GM12878 (cell line): Measurements from ENCODE around the gene PRKG1. TPM values are rescaled to one million over a fixed set of nuclear protein-coding genes. Genes with fewer than 3 reads are reported as not detected.

Experiments
- ATAC-seq: fragments of 200-7000 bp; cut with Tn5 transposase; 3 replicates; pipeline ENCODE4 v1.9.1; 2020; ENCODE audit warnings: mild to moderate bottlenecking, moderate library complexity
- BruUV-seq: library from RNA; stranded (reverse); fragments of 400-500 nt; replicated peaks from 2 replicates; lab custom pipeline; 2021; lab: Mats Ljungman, UMichigan
- CTCF ChIA-PET: fragments of 300-600 bp; sonication (Branson Sonifier 250); formaldehyde crosslinking; extraction: SDS; loops from one replicate; lab custom pipeline; 2021; ENCODE audit warnings: inconsistent platforms; lab: Yijun Ruan, JAX
- POLR2A ChIA-PET: fragments of 350-600 bp; formaldehyde crosslinking; extraction: SDS; loops from one replicate; lab custom pipeline; 2021; ENCODE audit warnings: inconsistent platforms; lab: Charles Lee
- RAD21 ChIA-PET: fragments of 300-600 bp; sonication (Branson Sonifier 250); formaldehyde crosslinking; loops from one replicate; lab custom pipeline; 2023; ENCODE audit warnings: antibody characterized with exemption; ENCODE audit not compliant: unreplicated experiment; lab: Charles Lee
- SMC1A ChIA-PET: fragments of 300-600 bp; sonication (Branson Sonifier 250); formaldehyde crosslinking; loops from one replicate; lab custom pipeline; 2023; ENCODE audit not compliant: unreplicated experiment, uncharacterized antibody; lab: Charles Lee
- DNase-seq: peaks from one replicate; pipeline ENCODE4 v3.0.0-alpha.2; 2011; ENCODE audit warnings: low read depth, low spot score
- FAIRE-seq: peaks from 3 replicates; lab custom pipeline; 2011; peaks lifted over from hg19 to GRCh38; lab: Jason Lieb, UNC
- H2AFZ ChIP-seq: 2 replicates; pipeline ENCODE4 v1.6.0; 2011; ENCODE audit warnings: low read depth, low read length, control low read depth; ENCODE audit not compliant: control insufficient read depth
- H3K27ac ChIP-seq: 2 replicates; pipeline ENCODE4 v1.5.1; 2011; ENCODE audit warnings: control low read depth; ENCODE audit not compliant: control insufficient read depth, insufficient read depth
- H3K27me3 ChIP-seq, 2 experiments: replicated peaks in 1 of 2; 2 replicates each; pipeline versions ENCODE4 v1.6.0 to v1.6.1; 2011; ENCODE audit warnings: low read length in 1 of 2; ENCODE audit not compliant: control insufficient read depth in 2 of 2, insufficient read depth in 2 of 2
- H3K36me3 ChIP-seq, 2 experiments: 2 replicates each; pipeline ENCODE4 v1.5.1; 2011; ENCODE audit warnings: low read length in 1 of 2; ENCODE audit not compliant: control insufficient read depth in 2 of 2, insufficient read depth in 2 of 2
- H3K4me1 ChIP-seq: 2 replicates; pipeline ENCODE4 v1.6.1; 2011; ENCODE audit warnings: mild to moderate bottlenecking, low read length, moderate library complexity, mixed read lengths; ENCODE audit not compliant: control insufficient read depth, insufficient read depth
- H3K4me2 ChIP-seq: 2 replicates; pipeline ENCODE4 v1.6.0; 2011; ENCODE audit warnings: control low read depth; ENCODE audit not compliant: control insufficient read depth, insufficient read depth
- H3K4me3 ChIP-seq: fragments of 200-600 bp; sonication (generic); 2 replicates; pipeline ENCODE4 v1.5.1; 2016
- H3K79me2 ChIP-seq: 2 replicates; pipeline ENCODE4 v1.6.0; 2011; ENCODE audit warnings: low read length; ENCODE audit not compliant: control insufficient read depth, insufficient read depth
- H3K9ac ChIP-seq: 2 replicates; pipeline ENCODE4 v1.8.0; 2011; ENCODE audit warnings: low read length, control low read depth, mixed read lengths; ENCODE audit not compliant: control insufficient read depth, insufficient read depth
- H3K9me3 ChIP-seq: replicated peaks from 3 replicates; pipeline ENCODE4 v1.5.1; 2011; ENCODE audit warnings: mild to moderate bottlenecking, low read length; ENCODE audit not compliant: control insufficient read depth, insufficient read depth
- H4K20me1 ChIP-seq: 2 replicates; pipeline ENCODE4 v1.6.0; 2011; ENCODE audit not compliant: control insufficient read depth, insufficient read depth
- ESRRA ChIP-seq: IDR thresholded peaks from 2 replicates; pipeline ENCODE4 v1.6.1; 2012; ENCODE audit warnings: mild to moderate bottlenecking, low read length, improper control_type of control experiment
- RBBP5 ChIP-seq: fragments of 200-600 bp; sonication (generic); conservative IDR thresholded peaks from 2 replicates; pipeline ENCODE4 v1.6.1; 2016
- SMAD1 ChIP-seq: fragments of 450-650 bp; IDR thresholded peaks from 2 replicates; pipeline ENCODE4 v1.6.1; 2018; ENCODE audit warnings: mild to moderate bottlenecking, low read depth; ENCODE audit not compliant: partially characterized antibody
- SREBF2 ChIP-seq: IDR thresholded peaks from 2 replicates; pipeline ENCODE4 v1.6.1; 2012; ENCODE audit warnings: mild to moderate bottlenecking, low read length
- SUPT20H ChIP-seq: IDR thresholded peaks from 2 replicates; pipeline ENCODE4 v1.6.1; 2011; ENCODE audit warnings: low read depth, mild to moderate bottlenecking, low read length, moderate library complexity, borderline replicate concordance; ENCODE audit not compliant: control insufficient read depth
- ZNF217 ChIP-seq: fragments of 450-650 bp; IDR thresholded peaks from 2 replicates; pipeline ENCODE4 v1.6.1; 2017; ENCODE audit warnings: antibody characterized with exemption, mild to moderate bottlenecking
- ZNF274 ChIP-seq: IDR thresholded peaks from one replicate; pipeline ENCODE4 v1.8.0; 2011; ENCODE audit not compliant: insufficient read length, insufficient read depth
- WGBS: methylation state at CpG from one replicate; pipeline ENCODE4 v1.1.6; 2016; ENCODE audit warnings: low lambda C conversion rate; ENCODE audit not compliant: insufficient replicate concordance, insufficient coverage; ENCODE audit errors: missing lambda C conversion rate; 5-methylcytosine and 5-hydroxymethylcytosine counted together
- in situ Hi-C: fragments of 300-500 bp; cut with MboI; formaldehyde crosslinking; loops from 9 replicates; pipeline ENCODE4 v1.14.3; 2018; ENCODE audit warnings: mixed read lengths
- intact Hi-C: fragments of 100-400 bp; cut with micrococcal nuclease; formaldehyde crosslinking; loops from one replicate; pipeline ENCODE4 v1.14.2; 2022; ENCODE audit not compliant: unreplicated experiment
- polyA plus RNA-seq, 11 experiments: library from polyadenylated mRNA; depleted of rRNA in 4 of 11; unstranded in 6 of 11; stranded (reverse) in 5 of 11; fragments of >200 nt; fragmentation: Nextera tagmentation in 4 of 11; fragmentation: Illumina TruSeq in 1 of 11; extraction: Ambion mirVana in 4 of 11; extraction: Trizol in 1 of 11; gene quantifications; 1 replicate in 1 of 11; 2 replicates in 10 of 11; pipeline versions ENCODE4 v1.2.1 to v1.2.3, GENCODE V29; 2011 to 2016; ENCODE audit warnings: inconsistent platforms in 2 of 11, missing spikeins in 2 of 11, low read depth in 1 of 11
- total RNA-seq, 4 experiments: library from RNA; depleted of rRNA in 3 of 4; stranded (reverse); fragments of >200 nt in 3 of 4; fragmentation: Illumina TruSeq in 1 of 4; extraction: Trizol in 1 of 4; gene quantifications; 2 replicates each; pipeline versions ENCODE4 v1.2.1 to v1.2.3, GENCODE V29; 2013 to 2021
- TF ChIP-seq, protein P1 (sequence below): IDR thresholded peaks from 2 replicates; pipeline ENCODE4 v1.6.1; 2012; ENCODE audit warnings: low read length, inconsistent platforms
- TF ChIP-seq, protein P2 (sequence below): fragments of 450-650 bp; formaldehyde crosslinking; IDR thresholded peaks from 2 replicates; pipeline ENCODE4 v1.5.0; 2022; ENCODE audit warnings: mild to moderate bottlenecking, missing genetic modification characterization

The PRKG1 gene
- total and polyA plus RNA-seq, 10 of the 15 experiments (the other 5 are each of a cell fraction or from before 2014, with no cell fraction given) = 0.04 to 0.05 TPM; not detected in 8

DNA sequence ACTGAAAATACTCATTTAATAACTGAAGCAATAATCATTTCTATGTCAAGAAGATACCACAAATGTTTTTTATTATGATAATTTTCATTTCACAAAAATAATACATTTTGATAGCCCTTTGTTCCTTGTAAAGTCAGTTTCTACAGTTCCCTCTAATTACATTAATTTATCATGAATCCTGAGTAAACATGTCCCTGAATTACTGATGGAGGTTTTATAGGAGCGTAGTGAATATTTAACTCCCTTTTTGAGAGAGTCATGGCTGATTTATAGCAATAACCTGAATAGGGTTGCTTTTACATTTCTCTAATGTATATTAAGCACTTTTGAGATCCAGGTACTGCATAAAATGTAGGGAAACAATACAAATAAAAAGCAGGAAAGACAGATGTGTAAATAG is 1023.8 kb downstream of the PRKG1 start:
- no peaks in the 10 kb centered on the region for H3K27me3 ChIP-seq
- H3K9ac ChIP-seq = no peak overlapping the region
- ATAC-seq = no peak
- no peaks in the 10 kb centered on the region for H4K20me1 ChIP-seq
- ChIA-PET RAD21 (no interaction called here), SMC1A (no interaction called here), POLR2A (no interaction called here), CTCF (interaction anchor here (0.6 kb wide), 1 partner anchor 1071 kb away, joined by 3 read pairs; no protein-coding TSS in a partner anchor)
- H3K4me3 ChIP-seq = no peak overlapping the region
- no TSS peak for BruUV-seq
- H3K27ac ChIP-seq = no peak overlapping the region
- intact Hi-C loops = no loop called here
- in situ Hi-C loops = no loop called here
- WGBS = 4% methylated on average over 1 of the region's 1 CpG
- no peak for TF ChIP-seq SUPT20H
- no peak for TF ChIP-seq ZNF217
- no peak for TF ChIP-seq ZNF274
- no peak for TF ChIP-seq SMAD1
- no peak for TF ChIP-seq RBBP5
- no peak for TF ChIP-seq ESRRA
- TF ChIP-seq, protein P1, sequence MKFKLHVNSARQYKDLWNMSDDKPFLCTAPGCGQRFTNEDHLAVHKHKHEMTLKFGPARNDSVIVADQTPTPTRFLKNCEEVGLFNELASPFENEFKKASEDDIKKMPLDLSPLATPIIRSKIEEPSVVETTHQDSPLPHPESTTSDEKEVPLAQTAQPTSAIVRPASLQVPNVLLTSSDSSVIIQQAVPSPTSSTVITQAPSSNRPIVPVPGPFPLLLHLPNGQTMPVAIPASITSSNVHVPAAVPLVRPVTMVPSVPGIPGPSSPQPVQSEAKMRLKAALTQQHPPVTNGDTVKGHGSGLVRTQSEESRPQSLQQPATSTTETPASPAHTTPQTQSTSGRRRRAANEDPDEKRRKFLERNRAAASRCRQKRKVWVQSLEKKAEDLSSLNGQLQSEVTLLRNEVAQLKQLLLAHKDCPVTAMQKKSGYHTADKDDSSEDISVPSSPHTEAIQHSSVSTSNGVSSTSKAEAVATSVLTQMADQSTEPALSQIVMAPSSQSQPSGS = no peak
- TF ChIP-seq SREBF2 = no peak
- TF ChIP-seq, protein P2, sequence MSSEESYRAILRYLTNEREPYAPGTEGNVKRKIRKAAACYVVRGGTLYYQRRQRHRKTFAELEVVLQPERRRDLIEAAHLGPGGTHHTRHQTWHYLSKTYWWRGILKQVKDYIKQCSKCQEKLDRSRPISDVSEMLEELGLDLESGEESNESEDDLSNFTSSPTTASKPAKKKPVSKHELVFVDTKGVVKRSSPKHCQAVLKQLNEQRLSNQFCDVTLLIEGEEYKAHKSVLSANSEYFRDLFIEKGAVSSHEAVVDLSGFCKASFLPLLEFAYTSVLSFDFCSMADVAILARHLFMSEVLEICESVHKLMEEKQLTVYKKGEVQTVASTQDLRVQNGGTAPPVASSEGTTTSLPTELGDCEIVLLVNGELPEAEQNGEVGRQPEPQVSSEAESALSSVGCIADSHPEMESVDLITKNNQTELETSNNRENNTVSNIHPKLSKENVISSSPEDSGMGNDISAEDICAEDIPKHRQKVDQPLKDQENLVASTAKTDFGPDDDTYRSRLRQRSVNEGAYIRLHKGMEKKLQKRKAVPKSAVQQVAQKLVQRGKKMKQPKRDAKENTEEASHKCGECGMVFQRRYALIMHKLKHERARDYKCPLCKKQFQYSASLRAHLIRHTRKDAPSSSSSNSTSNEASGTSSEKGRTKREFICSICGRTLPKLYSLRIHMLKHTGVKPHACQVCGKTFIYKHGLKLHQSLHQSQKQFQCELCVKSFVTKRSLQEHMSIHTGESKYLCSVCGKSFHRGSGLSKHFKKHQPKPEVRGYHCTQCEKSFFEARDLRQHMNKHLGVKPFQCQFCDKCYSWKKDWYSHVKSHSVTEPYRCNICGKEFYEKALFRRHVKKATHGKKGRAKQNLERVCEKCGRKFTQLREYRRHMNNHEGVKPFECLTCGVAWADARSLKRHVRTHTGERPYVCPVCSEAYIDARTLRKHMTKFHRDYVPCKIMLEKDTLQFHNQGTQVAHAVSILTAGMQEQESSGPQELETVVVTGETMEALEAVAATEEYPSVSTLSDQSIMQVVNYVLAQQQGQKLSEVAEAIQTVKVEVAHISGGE (CRISPR knock-in tag) = no peak
- no peak for FAIRE-seq
- no peaks in the 10 kb centered on the region for H3K9me3 ChIP-seq
- no peaks in the 10 kb centered on the region for H3K36me3 ChIP-seq
- H3K4me1 ChIP-seq = no peaks in the 10 kb centered on the region
- no peaks in the 10 kb centered on the region for H3K79me2 ChIP-seq
- DNase-seq = no peak
- no peak overlapping the region for H2AFZ ChIP-seq
- H3K4me2 ChIP-seq = no peak overlapping the region
